Osteoblast (primary cell): ENCODE measurements around the gene NEB. TPM values are rescaled to one million over a fixed set of nuclear protein-coding genes. Genes with fewer than 3 reads are reported as not detected.

Experiments used
- DNase-seq: peaks from one replicate; pipeline ENCODE4 v3.0.0; 2011; ENCODE audit warnings: low spot score, mixed read lengths; ENCODE audit not compliant: insufficient read length; ENCODE audit errors: missing footprints
- H2AFZ ChIP-seq: 2 replicates; pipeline ENCODE4 v1.6.0; 2011; ENCODE audit warnings: mild to moderate bottlenecking, low read length
- H3K27ac ChIP-seq: 2 replicates; pipeline ENCODE4 v1.5.1; 2011; ENCODE audit warnings: mild to moderate bottlenecking, low read depth, low read length, moderate library complexity
- H3K27me3 ChIP-seq: 2 replicates; pipeline ENCODE4 v1.6.0; 2012; ENCODE audit warnings: mild to moderate bottlenecking, control low read depth, inconsistent platforms, low read length, moderate library complexity; ENCODE audit not compliant: insufficient read depth
- H3K36me3 ChIP-seq: 2 replicates; pipeline ENCODE4 v1.5.1; 2011; ENCODE audit warnings: mild to moderate bottlenecking, low read length, control low read depth, moderate library complexity; ENCODE audit not compliant: insufficient read depth
- H3K4me1 ChIP-seq: 2 replicates; pipeline ENCODE4 v1.5.1; 2011; ENCODE audit warnings: mild to moderate bottlenecking, low read length, control low read depth, moderate library complexity; ENCODE audit not compliant: insufficient read depth
- H3K4me2 ChIP-seq: 2 replicates; pipeline ENCODE4 v1.6.0; 2011; ENCODE audit warnings: mild to moderate bottlenecking, low read length; ENCODE audit not compliant: insufficient read depth
- H3K4me3 ChIP-seq: fragments of 200-600 bp; sonication (generic); 3 replicates; pipeline ENCODE4 v1.5.1; 2012; ENCODE audit warnings: mild to moderate bottlenecking, low read length, inconsistent platforms; ENCODE audit not compliant: insufficient read depth
- H3K79me2 ChIP-seq: 2 replicates; pipeline ENCODE4 v1.6.0; 2012; ENCODE audit warnings: mild to moderate bottlenecking, low read length, control low read depth, inconsistent platforms; ENCODE audit not compliant: insufficient read depth
- H3K9me3 ChIP-seq: 2 replicates; pipeline ENCODE4 v1.5.1; 2011; ENCODE audit warnings: low read depth, low read length, control low read depth
- H4K20me1 ChIP-seq: 2 replicates; pipeline ENCODE4 v1.6.0; 2012; ENCODE audit warnings: mild to moderate bottlenecking, low read length, control low read depth; ENCODE audit not compliant: insufficient read depth
- total RNA-seq: library from RNA; depleted of rRNA; stranded (reverse); fragments of >200 nt; gene quantifications from 2 replicates; pipeline ENCODE4 v1.2.3, GENCODE V29; 2012
- TF ChIP-seq, protein P1 (sequence below): IDR thresholded peaks from 2 replicates; pipeline ENCODE4 v1.5.1; 2011; ENCODE audit warnings: mild to moderate bottlenecking, low read depth, low read length, moderate library complexity; ENCODE audit errors: extremely low read depth

The NEB gene
- total RNA-seq, 1 donor: 0.36 TPM

- TF ChIP-seq, protein P1, sequence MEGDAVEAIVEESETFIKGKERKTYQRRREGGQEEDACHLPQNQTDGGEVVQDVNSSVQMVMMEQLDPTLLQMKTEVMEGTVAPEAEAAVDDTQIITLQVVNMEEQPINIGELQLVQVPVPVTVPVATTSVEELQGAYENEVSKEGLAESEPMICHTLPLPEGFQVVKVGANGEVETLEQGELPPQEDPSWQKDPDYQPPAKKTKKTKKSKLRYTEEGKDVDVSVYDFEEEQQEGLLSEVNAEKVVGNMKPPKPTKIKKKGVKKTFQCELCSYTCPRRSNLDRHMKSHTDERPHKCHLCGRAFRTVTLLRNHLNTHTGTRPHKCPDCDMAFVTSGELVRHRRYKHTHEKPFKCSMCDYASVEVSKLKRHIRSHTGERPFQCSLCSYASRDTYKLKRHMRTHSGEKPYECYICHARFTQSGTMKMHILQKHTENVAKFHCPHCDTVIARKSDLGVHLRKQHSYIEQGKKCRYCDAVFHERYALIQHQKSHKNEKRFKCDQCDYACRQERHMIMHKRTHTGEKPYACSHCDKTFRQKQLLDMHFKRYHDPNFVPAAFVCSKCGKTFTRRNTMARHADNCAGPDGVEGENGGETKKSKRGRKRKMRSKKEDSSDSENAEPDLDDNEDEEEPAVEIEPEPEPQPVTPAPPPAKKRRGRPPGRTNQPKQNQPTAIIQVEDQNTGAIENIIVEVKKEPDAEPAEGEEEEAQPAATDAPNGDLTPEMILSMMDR: no peak
- H3K9me3 ChIP-seq: no peaks in the 10 kb centered on the region
- H3K4me2 ChIP-seq: no peak overlapping the region
- no peaks in the 10 kb centered on the region for H4K20me1 ChIP-seq
- no peaks in the 10 kb centered on the region for H3K27me3 ChIP-seq
- no peak overlapping the region for H2AFZ ChIP-seq
- peak overlapping the region; percentile 96 for H3K27ac ChIP-seq
- no peak overlapping the region for H3K4me3 ChIP-seq
- H3K36me3 ChIP-seq: no peaks in the 10 kb centered on the region
- H3K79me2 ChIP-seq: no peaks in the 10 kb centered on the region
- DNase-seq: no peak
- peaks cover 17% of the 10 kb centered on the region for H3K4me1 ChIP-seq
Measured at GRCh38 chr2:151776367-151776766, 42.1 kb upstream of the NEB start.

DNA sequence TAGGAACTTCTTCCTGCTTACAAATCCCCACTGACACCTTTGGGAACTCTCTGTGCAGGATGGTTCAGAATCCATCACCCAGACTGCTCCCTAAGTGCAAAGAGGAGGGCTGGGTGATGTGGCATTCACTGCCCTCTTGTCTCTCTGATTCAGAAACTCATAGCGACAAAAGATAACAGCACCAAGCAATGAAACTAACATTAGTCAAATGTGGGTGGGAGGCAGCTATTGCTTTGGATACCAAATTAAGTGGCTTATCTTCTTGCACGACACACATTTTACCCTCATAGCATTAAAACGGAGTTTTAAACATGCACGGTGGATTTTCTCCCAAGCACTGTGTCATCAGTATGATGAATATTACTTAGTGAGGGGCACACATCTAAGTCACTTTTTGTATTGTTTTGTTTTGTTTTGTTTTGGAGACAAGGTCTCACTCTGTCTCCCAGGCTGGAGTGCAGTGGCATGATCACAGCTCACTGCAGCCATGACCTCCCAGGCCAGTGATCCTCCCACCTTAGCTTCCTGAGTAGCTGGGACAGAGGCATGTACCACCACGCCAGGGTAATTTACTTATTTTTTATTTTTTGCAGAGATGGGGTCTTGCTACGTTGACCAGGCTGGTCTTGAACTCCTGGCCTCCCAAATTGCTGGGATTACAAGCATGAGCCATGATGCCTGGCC is 40.9 kb upstream of the NEB start:
- Histone ChIP-seq H3K27ac (peak overlapping the region; percentile 96), H3K4me2 (peak overlapping the region; percentile 76), H3K79me2 (no peaks in the 10 kb centered on the region), H2AFZ (no peak overlapping the region), H3K9me3 (no peaks in the 10 kb centered on the region), H4K20me1 (no peaks in the 10 kb centered on the region), H3K4me1 (peaks cover 17% of the 10 kb centered on the region), H3K4me3 (peak overlapping the region; percentile 31), H3K36me3 (no peaks in the 10 kb centered on the region), H3K27me3 (no peaks in the 10 kb centered on the region)
- TF ChIP-seq, protein P1: no peak
- DNase-seq: peak; percentile 74

GRCh38 chr2:151774506-151774905 is 40.2 kb upstream of the NEB start:
- H2AFZ ChIP-seq: no peak overlapping the region
- H3K79me2 ChIP-seq: no peaks in the 10 kb centered on the region
- H3K36me3 ChIP-seq: no peaks in the 10 kb centered on the region
- H3K4me1 ChIP-seq: peaks cover 17% of the 10 kb centered on the region
- peak overlapping the region; percentile 31 for H3K4me3 ChIP-seq
- H3K27ac ChIP-seq: peak overlapping the region; percentile 96
- no peaks in the 10 kb centered on the region for H3K9me3 ChIP-seq
- TF ChIP-seq, protein P1: no peak
- no peaks in the 10 kb centered on the region for H4K20me1 ChIP-seq
- H3K27me3 ChIP-seq: no peaks in the 10 kb centered on the region
- peak overlapping the region; percentile 76 for H3K4me2 ChIP-seq
- no peak for DNase-seq

- Histone ChIP-seq H3K4me2 (no peak overlapping the region), H4K20me1 (no peaks in the 10 kb centered on the region), H3K27me3 (no peaks in the 10 kb centered on the region), H3K4me3 (no peak overlapping the region), H3K79me2 (no peaks in the 10 kb centered on the region), H3K27ac (no peak overlapping the region), H3K4me1 (peaks cover 17% of the 10 kb centered on the region), H3K9me3 (no peaks in the 10 kb centered on the region), H3K36me3 (no peaks in the 10 kb centered on the region), H2AFZ (no peak overlapping the region)
- DNase-seq: no peak
- TF ChIP-seq, protein P1: no peak
Measured at GRCh38 chr2:151771599-151772358, 37.5 kb upstream of the NEB start.
